Testis (tissue), 2 donors: ENCODE data around the gene SLC27A6.

Experiments
- CTCF ChIP-seq, 3 experiments: fragments of 450-650 bp in 2 of 3; fragments of 200-600 bp in 1 of 3; sonication (generic) in 1 of 3; IDR thresholded peaks; one replicate each; pipeline ENCODE4 v1.5.1; 2016 to 2019; ENCODE audit warnings: antibody characterized with exemption in 3 of 3, mild to moderate bottlenecking in 2 of 3, moderate library complexity in 1 of 3
- POLR2A ChIP-seq: fragments of 450-650 bp; IDR thresholded peaks from one replicate; pipeline ENCODE4 v1.6.1; 2017; ENCODE audit warnings: antibody characterized with exemption, mild to moderate bottlenecking, moderate library complexity

- TF ChIP-seq CTCF (IDR thresholded peaks at IDR 0.05) (no peak), POLR2A (no peak)
Measured at GRCh38 chr5:129079496-129079895, 114.2 kb downstream of the SLC27A6 start.
